ENCODE measurements around the gene NEUROG3. TPM values are rescaled to one million over a fixed set of nuclear protein-coding genes. Genes with fewer than 3 reads are reported as not detected.

NEUROG3 gene
- total RNA-seq, 1 donor from 2014 or later, result not detected

- intact Hi-C loops (cut with micrococcal nuclease), result no loop called here
- Histone ChIP-seq H3K36me3 (no peaks in the 10 kb centered on the region), H3K4me1 (no peaks in the 10 kb centered on the region), H3K9me3 (replicated peaks) (peaks cover 22% of the 10 kb centered on the region), H3K27me3 (ENCODE audit: low read depth) (peaks cover 12% of the 10 kb centered on the region), H3K4me3 (no peak overlapping the region), H3K27ac (replicated peaks) (no peak overlapping the region)
- TF ChIP-seq CTCF (IDR thresholded peaks at IDR 0.05; ENCODE audit: borderline replicate concordance), result no peak
- DNase-seq, result no peak
Observed at GRCh38 chr10:69614130-69614529, 40.9 kb upstream of the NEUROG3 start.

GRCh38 chr10:69612760-69613159 is 39.5 kb upstream of the NEUROG3 start:
- Histone ChIP-seq H3K36me3 (no peaks in the 10 kb centered on the region), H3K27ac (replicated peaks) (no peak overlapping the region), H3K9me3 (replicated peaks) (peaks cover 30% of the 10 kb centered on the region), H3K4me1 (no peaks in the 10 kb centered on the region), H3K27me3 (ENCODE audit: low read depth) (peaks cover 20% of the 10 kb centered on the region), H3K4me3 (no peak overlapping the region)
- DNase-seq, result no peak
- intact Hi-C loops (cut with micrococcal nuclease), result no loop called here
- no peak for TF ChIP-seq CTCF (IDR thresholded peaks at IDR 0.05; ENCODE audit: borderline replicate concordance)

- peaks cover 30% of the 10 kb centered on the region for H3K9me3 ChIP-seq (replicated peaks)
- no peak overlapping the region for H3K4me3 ChIP-seq
- no peak overlapping the region for H3K27ac ChIP-seq (replicated peaks)
- peaks cover 30% of the 10 kb centered on the region for H3K27me3 ChIP-seq (ENCODE audit: low read depth)
- H3K36me3 ChIP-seq, result no peaks in the 10 kb centered on the region
- intact Hi-C loops (cut with micrococcal nuclease), result no loop called here
- no peaks in the 10 kb centered on the region for H3K4me1 ChIP-seq
- DNase-seq, result no peak
- no peak for TF ChIP-seq CTCF (IDR thresholded peaks at IDR 0.05; ENCODE audit: borderline replicate concordance)
Observed at GRCh38 chr10:69609077-69609476, 35.9 kb upstream of the NEUROG3 start.

- Histone ChIP-seq H3K4me1 (no peaks in the 10 kb centered on the region), H3K9me3 (replicated peaks) (peaks cover 9% of the 10 kb centered on the region), H3K27ac (replicated peaks) (no peak overlapping the region), H3K27me3 (ENCODE audit: low read depth) (peaks cover 79% of the 10 kb centered on the region), H3K4me3 (no peak overlapping the region), H3K36me3 (no peaks in the 10 kb centered on the region)
- no peak for TF ChIP-seq CTCF (IDR thresholded peaks at IDR 0.05; ENCODE audit: borderline replicate concordance)
- no peak for DNase-seq
- intact Hi-C loops (cut with micrococcal nuclease), result no loop called here
Observed at GRCh38 chr10:69600761-69601330, 27.6 kb upstream of the NEUROG3 start.

GRCh38 chr10:69588358-69588757 is 15.1 kb upstream of the NEUROG3 start:
- H3K9me3 ChIP-seq (replicated peaks), result peaks cover 4% of the 10 kb centered on the region
- peaks cover 14% of the 10 kb centered on the region for H3K27me3 ChIP-seq (ENCODE audit: low read depth)
- H3K36me3 ChIP-seq, result no peaks in the 10 kb centered on the region
- no peak overlapping the region for H3K27ac ChIP-seq (replicated peaks)
- no peak overlapping the region for H3K4me3 ChIP-seq
- H3K4me1 ChIP-seq, result no peaks in the 10 kb centered on the region
- intact Hi-C loops (cut with micrococcal nuclease), result no loop called here
- no peak for TF ChIP-seq CTCF (IDR thresholded peaks at IDR 0.05; ENCODE audit: borderline replicate concordance)
- DNase-seq, result no peak

Measured in left ventricle myocardium inferior (tissue), 1 donor.